Omental fat pad (tissue), 4 donors: ENCODE data around the gene TPO. TPM values are rescaled to one million over a fixed set of nuclear protein-coding genes. Genes with fewer than 3 reads are reported as not detected.

ENCODE experiments used
- ATAC-seq: fragments of 150-250 bp; one replicate; pipeline ENCODE4 v1.9.1; 2016; ENCODE audit warnings: mild to moderate bottlenecking, moderate library complexity; ENCODE audit not compliant: low FRiP score
- DNase-seq: peaks from one replicate; pipeline ENCODE4 v3.0.0-alpha.2; 2019; ENCODE audit warnings: low spot score
- total RNA-seq, 4 donors: library from RNA; depleted of rRNA; stranded (reverse); fragments of >200 nt; gene quantifications; one replicate each; pipeline ENCODE4 v1.1.0, GENCODE V29; 2016
- TF ChIP-seq, protein P1 (sequence below), 3 donors: fragments of 450-650 bp; IDR thresholded peaks; one replicate each; pipeline ENCODE4 v1.5.1; 2016 to 2017; ENCODE audit warnings: antibody characterized with exemption in 3 of 3, mild to moderate bottlenecking in 3 of 3, moderate library complexity in 2 of 3

The TPO gene
- total RNA-seq, 4 donors from 2014 or later, result 3.0 to 27.1 (median 13.1) TPM

DNA sequence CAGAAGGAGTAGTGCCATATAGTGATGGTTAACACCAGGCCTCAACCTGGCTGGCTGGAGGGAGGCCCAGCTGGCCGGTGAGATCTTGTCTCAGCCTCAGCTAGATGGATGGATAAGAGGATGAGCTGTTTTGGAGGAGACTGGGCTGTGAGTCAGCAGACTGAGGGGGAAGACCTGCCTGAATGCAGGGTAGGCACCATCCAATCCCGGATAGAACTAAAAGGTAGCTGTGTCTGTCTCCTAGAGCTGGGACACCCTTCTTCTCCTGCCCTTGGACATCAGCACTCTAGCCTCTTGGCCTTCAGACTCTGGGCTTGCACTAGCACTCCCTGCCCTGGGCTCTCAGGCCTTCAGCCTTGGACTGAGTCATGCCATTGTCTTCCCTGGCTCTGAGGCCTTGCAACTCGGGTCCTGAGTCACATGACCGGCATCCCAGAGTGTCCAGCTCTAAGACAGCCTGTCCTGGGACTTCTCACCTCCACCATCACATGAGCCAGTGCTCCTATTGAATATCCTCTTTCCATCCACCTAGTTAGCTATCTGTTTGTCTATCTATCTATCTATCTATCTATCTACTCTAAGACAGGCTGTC lies 131.3 kb downstream of the TPO start:
- ATAC-seq, result no peak
- DNase-seq, result no peak
- TF ChIP-seq, protein P1, sequence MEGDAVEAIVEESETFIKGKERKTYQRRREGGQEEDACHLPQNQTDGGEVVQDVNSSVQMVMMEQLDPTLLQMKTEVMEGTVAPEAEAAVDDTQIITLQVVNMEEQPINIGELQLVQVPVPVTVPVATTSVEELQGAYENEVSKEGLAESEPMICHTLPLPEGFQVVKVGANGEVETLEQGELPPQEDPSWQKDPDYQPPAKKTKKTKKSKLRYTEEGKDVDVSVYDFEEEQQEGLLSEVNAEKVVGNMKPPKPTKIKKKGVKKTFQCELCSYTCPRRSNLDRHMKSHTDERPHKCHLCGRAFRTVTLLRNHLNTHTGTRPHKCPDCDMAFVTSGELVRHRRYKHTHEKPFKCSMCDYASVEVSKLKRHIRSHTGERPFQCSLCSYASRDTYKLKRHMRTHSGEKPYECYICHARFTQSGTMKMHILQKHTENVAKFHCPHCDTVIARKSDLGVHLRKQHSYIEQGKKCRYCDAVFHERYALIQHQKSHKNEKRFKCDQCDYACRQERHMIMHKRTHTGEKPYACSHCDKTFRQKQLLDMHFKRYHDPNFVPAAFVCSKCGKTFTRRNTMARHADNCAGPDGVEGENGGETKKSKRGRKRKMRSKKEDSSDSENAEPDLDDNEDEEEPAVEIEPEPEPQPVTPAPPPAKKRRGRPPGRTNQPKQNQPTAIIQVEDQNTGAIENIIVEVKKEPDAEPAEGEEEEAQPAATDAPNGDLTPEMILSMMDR (IDR thresholded peaks at IDR 0.05), result no peak

DNA sequence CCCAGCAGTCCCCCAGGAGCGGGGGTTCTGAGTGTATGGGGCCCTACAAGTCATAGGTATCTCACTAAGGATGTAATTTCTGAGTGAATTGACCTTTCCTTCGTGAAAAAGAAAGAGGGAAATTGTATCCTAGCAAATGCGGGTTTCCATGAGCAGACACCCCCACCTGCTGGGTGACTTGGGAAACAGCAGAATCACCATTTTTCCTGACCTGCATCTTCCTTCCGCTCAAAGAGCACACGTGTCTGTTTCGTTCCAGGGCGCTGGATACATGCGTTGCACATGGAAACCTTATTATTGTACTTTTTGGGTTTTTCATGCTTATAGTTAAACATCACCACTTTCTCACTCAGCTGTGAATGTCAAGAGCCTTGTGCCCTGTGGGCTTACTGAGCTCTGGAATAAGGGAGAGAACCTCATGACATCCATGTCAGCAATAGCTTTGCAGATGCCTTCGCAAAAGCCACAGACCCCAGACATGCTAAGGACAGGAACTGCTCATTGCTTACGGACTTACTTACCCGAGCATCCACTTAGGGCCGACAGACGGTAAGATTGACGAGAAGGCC lies 132.8 kb downstream of the TPO start:
- DNase-seq, result no peak
- TF ChIP-seq, protein P1 (IDR thresholded peaks at IDR 0.05), result peak in 1 of 3 donors; percentile 29
- no peak for ATAC-seq

DNA sequence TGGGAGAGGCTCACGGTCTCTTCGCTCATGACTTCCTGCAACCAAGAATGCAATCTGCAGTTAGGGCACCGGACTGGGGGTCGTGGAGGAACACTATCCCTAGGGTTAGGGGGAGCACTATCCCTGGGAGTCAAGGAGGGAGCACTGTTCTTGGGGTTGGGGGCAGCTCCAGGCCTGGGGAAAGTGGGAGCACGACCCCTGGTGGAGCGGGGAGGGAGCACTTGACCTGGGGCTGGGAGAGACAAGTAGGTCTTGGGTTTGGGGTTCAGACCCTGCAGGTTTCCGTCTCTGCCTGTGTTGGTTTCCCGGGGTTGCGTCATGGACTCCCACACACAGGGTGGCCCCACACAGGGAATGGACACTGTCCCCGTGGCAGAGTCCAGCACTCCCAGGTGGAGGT lies 133.6 kb downstream of the TPO start:
- TF ChIP-seq, protein P1 (IDR thresholded peaks at IDR 0.05), result no peak
- no peak for ATAC-seq
- no peak for DNase-seq

- ATAC-seq, result no peak
- TF ChIP-seq, protein P1 (IDR thresholded peaks at IDR 0.05), result no peak
- no peak for DNase-seq
These were observed 135.8 kb downstream of the TPO start for GRCh38 chr2:1548910-1549673.

DNA sequence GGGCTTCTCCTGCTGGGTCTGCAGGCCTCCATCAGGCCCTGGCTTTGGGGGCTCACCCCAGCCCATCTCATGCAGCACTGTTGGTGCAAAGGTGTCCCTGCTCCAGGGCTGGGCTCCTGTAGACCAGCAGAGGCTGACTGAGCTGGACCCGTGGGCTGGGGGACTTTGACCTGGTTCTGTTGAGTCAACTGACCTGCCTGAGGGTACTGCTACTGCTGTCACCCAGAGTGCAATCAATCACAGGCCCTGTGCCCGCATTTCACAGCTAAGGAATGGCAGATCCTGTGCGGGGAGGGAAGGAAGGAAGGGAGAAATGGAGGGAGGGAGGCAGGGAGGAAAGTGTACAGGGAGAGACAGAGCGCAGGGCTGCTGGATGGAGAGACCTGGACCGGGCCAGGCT lies 136.8 kb downstream of the TPO start:
- TF ChIP-seq, protein P1 (IDR thresholded peaks at IDR 0.05), result no peak
- DNase-seq, result no peak
- ATAC-seq, result no peak

DNA sequence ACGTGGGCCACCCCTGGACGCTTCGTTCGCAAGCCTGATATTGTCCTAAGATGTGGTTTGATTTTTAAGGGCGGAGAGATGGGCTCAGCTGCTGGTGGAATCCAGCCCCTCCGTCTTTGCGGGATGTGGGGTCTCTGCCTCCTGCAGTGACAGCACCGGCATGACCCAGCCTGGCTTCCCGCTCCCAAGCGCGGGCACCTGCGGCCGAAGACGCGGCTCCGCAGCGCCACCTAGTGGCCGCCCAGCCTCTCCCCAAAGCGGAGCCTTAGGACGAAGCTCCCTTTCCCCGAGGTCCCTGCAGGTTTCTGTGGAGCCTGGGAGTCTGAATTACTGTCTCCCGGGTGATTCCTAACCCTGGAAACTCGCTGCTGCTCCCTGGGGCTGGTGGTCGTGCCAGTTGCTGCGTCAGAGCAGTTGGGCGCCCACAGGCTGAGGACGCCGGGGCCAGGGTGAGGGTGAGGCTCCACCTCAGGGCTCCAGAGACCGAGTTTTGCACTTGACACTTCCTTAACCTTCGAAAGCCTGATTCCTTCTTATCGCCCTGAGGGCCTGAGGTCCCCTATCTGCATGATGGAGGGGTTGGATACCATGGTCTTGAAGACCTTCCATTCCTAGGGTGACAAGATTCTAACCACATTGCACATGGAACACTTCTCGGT lies 137.5 kb downstream of the TPO start:
- TF ChIP-seq, protein P1 (IDR thresholded peaks at IDR 0.05), result peak in 1 of 3 donors; percentile 82
- no peak for DNase-seq
- peak; percentile 46 for ATAC-seq
